K562 (cell line): ENCODE data around the gene DYNLT4. TPM values are rescaled to one million over a fixed set of nuclear protein-coding genes. Genes with fewer than 3 reads are reported as not detected.

ENCODE experiments used
- CEBPB ChIP-seq: fragments of 450-650 bp; IDR thresholded peaks from 2 replicates; pipeline ENCODE4 v1.6.1; 2016; ENCODE audit warnings: missing genetic modification characterization, missing compliant biosample characterization
- CHCHD3 ChIP-seq: fragments of 250-450 bp; sonication (Bioruptor Pico); IDR thresholded peaks from 2 replicates; pipeline ENCODE4 v2.1.2; 2022; ENCODE audit warnings: mild to moderate bottlenecking
- CREB3 ChIP-seq: fragments of 450-650 bp; conservative IDR thresholded peaks from 2 replicates; pipeline ENCODE4 v1.6.1; 2016; ENCODE audit warnings: missing genetic modification characterization, low read depth, mild to moderate bottlenecking, missing compliant biosample characterization, moderate library complexity
- CSDE1 ChIP-seq, 2 experiments: fragments of 450-650 bp; IDR thresholded peaks; 2 replicates each; pipeline ENCODE4 v1.6.1; 2016; ENCODE audit warnings: mild to moderate bottlenecking in 1 of 2
- GMEB1 ChIP-seq: fragments of 250-450 bp; sonication (Bioruptor Pico); IDR thresholded peaks from 2 replicates; pipeline ENCODE4 v1.4.0; 2020; ENCODE audit warnings: mild to moderate bottlenecking
- IRF2 ChIP-seq: sonication (generic); formaldehyde crosslinking; IDR thresholded peaks from 2 replicates; pipeline ENCODE4 v1.8.1; 2022; ENCODE audit warnings: mild to moderate bottlenecking, missing genetic modification reagents
- KAT8 ChIP-seq: fragments of 450-650 bp; IDR thresholded peaks from 2 replicates; pipeline ENCODE4 v1.6.1; 2016; ENCODE audit warnings: low read depth, mild to moderate bottlenecking
- KDM5B ChIP-seq: fragments of 200-600 bp; sonication (generic); IDR thresholded peaks from 2 replicates; pipeline ENCODE4 v1.6.1; 2012; ENCODE audit warnings: low read depth, mild to moderate bottlenecking, moderate library complexity, low read length, control low read depth, inconsistent platforms; ENCODE audit not compliant: insufficient replicate concordance
- NEUROD1 ChIP-seq: fragments of 150-350 bp; IDR thresholded peaks from 2 replicates; pipeline ENCODE4 v1.6.1; 2014; ENCODE audit warnings: borderline replicate concordance, low read length, low read depth; ENCODE audit not compliant: partially characterized antibody
- NR2F6 ChIP-seq: fragments of 450-650 bp; formaldehyde crosslinking; IDR thresholded peaks from 2 replicates; pipeline ENCODE4 v1.4.0; 2020; ENCODE audit warnings: mild to moderate bottlenecking
- PHF8 ChIP-seq: fragments of 200-600 bp; sonication (generic); IDR thresholded peaks from 2 replicates; pipeline ENCODE4 v1.6.1; 2012; ENCODE audit warnings: mixed run types, mild to moderate bottlenecking, inconsistent platforms, low read length, moderate library complexity, borderline replicate concordance
- STAG1 ChIP-seq: sonication (generic); formaldehyde crosslinking; IDR thresholded peaks from 2 replicates; pipeline ENCODE4 v1.5.0; 2020; ENCODE audit warnings: missing genetic modification reagents, borderline replicate concordance
- TARDBP ChIP-seq: fragments of 450-650 bp; IDR thresholded peaks from 2 replicates; pipeline ENCODE4 v1.6.1; 2016
- ZBTB7A ChIP-seq: IDR thresholded peaks from 2 replicates; pipeline ENCODE4 v1.6.1; 2011; ENCODE audit warnings: low read depth, mild to moderate bottlenecking, low read length, moderate library complexity, borderline replicate concordance; ENCODE audit not compliant: control insufficient read depth
- ZSCAN29 ChIP-seq: fragments of 450-650 bp; IDR thresholded peaks from 2 replicates; pipeline ENCODE4 v1.6.1; 2017
- polyA plus RNA-seq, 8 experiments: library from polyadenylated mRNA; depleted of rRNA in 4 of 8; stranded (reverse) in 5 of 8; unstranded in 3 of 8; fragments of >200 nt; fragmentation: Nextera tagmentation in 2 of 8; fragmentation: Illumina TruSeq in 1 of 8; extraction: Ambion mirVana in 2 of 8; extraction: Trizol in 1 of 8; gene quantifications; 2 replicates each; pipeline versions ENCODE4 v1.2.1 to v1.2.3, GENCODE V29; 2011 to 2014; ENCODE audit warnings: inconsistent platforms in 1 of 8, missing spikeins in 1 of 8
- total RNA-seq, 7 experiments: library from RNA; depleted of rRNA in 6 of 7; stranded (reverse); fragments of >200 nt in 6 of 7; fragmentation: Illumina TruSeq in 2 of 7; extraction: Trizol in 2 of 7; gene quantifications; 2 replicates each; pipeline versions ENCODE4 v1.2.1 to v1.2.3, GENCODE V29; 2011 to 2021; ENCODE audit warnings: low replicate concordance in 1 of 7
- TF ChIP-seq, protein P1 (sequence below): sonication (generic); formaldehyde crosslinking; IDR thresholded peaks from 2 replicates; pipeline ENCODE4 v1.8.1; 2023; ENCODE audit warnings: mild to moderate bottlenecking, missing genetic modification reagents
- TF ChIP-seq, protein P2 (sequence below): IDR thresholded peaks from 2 replicates; pipeline ENCODE4 v1.6.1; 2012; ENCODE audit warnings: low read depth, low read length, improper control_type of control experiment, borderline replicate concordance

The DYNLT4 gene
- total and polyA plus RNA-seq, 9 of the 15 experiments (the other 6 are each of a cell fraction or from before 2014, with no cell fraction given) = 0.29 to 0.73 TPM; not detected in 7

DNA sequence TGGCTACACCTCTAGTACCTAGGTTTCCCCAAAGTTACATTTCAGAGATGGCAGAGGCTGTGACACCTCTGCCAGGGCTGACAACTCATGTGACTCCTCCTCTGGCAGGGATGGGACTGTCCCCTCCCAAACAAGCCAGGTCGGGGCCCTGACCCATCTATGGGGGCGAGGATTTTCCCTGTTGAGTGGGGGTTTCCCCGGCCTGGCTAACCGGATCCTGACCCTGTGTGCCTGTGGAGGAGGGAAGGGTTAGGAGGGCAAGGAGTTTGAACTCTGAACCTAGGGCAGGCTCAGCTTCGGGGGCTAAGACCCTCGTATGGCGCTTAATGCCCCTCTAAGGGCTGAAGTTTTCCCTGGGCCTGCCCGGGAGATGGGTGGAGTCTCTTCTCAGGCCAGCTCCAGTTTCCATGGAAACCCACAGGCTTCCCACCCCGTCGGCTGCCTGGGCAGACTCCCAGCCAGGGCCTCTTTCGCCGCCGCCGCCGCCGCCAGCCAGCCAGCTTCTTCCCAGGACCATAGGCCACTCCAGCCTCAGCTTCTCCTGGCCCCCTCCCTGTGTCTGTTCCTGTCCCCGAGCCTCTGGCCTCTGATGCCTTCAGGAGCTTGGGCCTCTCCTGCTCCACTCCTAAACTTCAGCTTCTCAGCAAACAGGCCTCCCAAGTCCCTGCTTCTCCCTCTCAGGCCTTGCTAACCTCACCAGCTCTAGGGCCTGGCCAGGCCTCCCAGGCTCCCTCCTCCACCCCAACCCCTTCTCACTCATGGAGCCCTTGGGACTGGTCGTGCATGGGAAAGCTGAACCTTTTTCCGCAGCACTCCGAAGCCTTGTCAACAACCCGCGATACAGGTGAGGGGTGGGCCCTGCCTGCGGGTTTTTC lies 1.1 kb upstream of the DYNLT4 start, which contains the start of gene BTBD19 (continued):
- TF ChIP-seq CSDE1 (IDR thresholded peaks at IDR 0.05) = peak in 1 of 2 experiments; percentile 65; a peak in 1 of 4 replicates
- no peak for TF ChIP-seq KAT8
- TF ChIP-seq CEBPB (tag) = no peak
- TF ChIP-seq ZSCAN29 = no peak
- TF ChIP-seq PHF8 = peak; percentile 57; the same call in 1 of the 2 replicates
- no peak for TF ChIP-seq KDM5B
- no peak for TF ChIP-seq STAG1 (CRISPR knock-in tag)
- no peak for TF ChIP-seq NR2F6 (CRISPR knock-in tag)
- TF ChIP-seq IRF2 (CRISPR knock-in tag) = no peak
- 0 out of 2 replicates have a peak, but pooled peaks have one; percentile 4 for TF ChIP-seq GMEB1
- no peak for TF ChIP-seq CHCHD3 (CRISPR knock-in tag)
- TF ChIP-seq, protein P1, sequence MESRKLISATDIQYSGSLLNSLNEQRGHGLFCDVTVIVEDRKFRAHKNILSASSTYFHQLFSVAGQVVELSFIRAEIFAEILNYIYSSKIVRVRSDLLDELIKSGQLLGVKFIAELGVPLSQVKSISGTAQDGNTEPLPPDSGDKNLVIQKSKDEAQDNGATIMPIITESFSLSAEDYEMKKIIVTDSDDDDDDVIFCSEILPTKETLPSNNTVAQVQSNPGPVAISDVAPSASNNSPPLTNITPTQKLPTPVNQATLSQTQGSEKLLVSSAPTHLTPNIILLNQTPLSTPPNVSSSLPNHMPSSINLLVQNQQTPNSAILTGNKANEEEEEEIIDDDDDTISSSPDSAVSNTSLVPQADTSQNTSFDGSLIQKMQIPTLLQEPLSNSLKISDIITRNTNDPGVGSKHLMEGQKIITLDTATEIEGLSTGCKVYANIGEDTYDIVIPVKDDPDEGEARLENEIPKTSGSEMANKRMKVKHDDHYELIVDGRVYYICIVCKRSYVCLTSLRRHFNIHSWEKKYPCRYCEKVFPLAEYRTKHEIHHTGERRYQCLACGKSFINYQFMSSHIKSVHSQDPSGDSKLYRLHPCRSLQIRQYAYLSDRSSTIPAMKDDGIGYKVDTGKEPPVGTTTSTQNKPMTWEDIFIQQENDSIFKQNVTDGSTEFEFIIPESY = 0 out of 2 replicates have a peak, but pooled peaks have one; percentile 43
- TF ChIP-seq ZBTB7A = no peak
- no peak for TF ChIP-seq TARDBP
- TF ChIP-seq NEUROD1 = no peak
- TF ChIP-seq CREB3 (tag) = peak; percentile 80
- TF ChIP-seq, protein P2, sequence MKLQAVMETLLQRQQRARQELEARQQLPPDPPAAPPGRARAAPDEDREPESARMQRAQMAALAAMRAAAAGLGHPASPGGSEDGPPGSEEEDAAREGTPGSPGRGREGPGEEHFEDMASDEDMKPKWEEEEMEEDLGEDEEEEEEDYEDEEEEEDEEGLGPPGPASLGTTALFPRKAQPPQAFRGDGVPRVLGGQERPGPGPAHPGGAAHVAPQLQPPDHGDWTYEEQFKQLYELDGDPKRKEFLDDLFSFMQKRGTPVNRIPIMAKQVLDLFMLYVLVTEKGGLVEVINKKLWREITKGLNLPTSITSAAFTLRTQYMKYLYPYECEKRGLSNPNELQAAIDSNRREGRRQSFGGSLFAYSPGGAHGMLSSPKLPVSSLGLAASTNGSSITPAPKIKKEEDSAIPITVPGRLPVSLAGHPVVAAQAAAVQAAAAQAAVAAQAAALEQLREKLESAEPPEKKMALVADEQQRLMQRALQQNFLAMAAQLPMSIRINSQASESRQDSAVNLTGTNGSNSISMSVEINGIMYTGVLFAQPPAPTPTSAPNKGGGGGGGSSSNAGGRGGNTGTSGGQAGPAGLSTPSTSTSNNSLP = no peak
